NCI-H82 treated with DMSO at 0.1 percent for 48 hours (cell line): ENCODE measurements around the gene PLA2R1.
"Not testable (repeated sequence)": the region's sequence is repeated elsewhere in the genome, so short reads cannot be mapped to it uniquely, and the experiment has no call there.

Source experiments
- DNase-seq: peaks from one replicate; lab custom pipeline; 2025; ENCODE audit not compliant: unreplicated experiment; lab: John Stamatoyannopoulos, UW

Gene PLA2R1

GRCh38 chr2:160063879-160064612 lies 1.6 kb upstream of the PLA2R1 start:
- DNase-seq: no peak

- DNase-seq: no peak
Observed at GRCh38 chr2:160063271-160063670, 856 bp upstream of the PLA2R1 start.

DNA sequence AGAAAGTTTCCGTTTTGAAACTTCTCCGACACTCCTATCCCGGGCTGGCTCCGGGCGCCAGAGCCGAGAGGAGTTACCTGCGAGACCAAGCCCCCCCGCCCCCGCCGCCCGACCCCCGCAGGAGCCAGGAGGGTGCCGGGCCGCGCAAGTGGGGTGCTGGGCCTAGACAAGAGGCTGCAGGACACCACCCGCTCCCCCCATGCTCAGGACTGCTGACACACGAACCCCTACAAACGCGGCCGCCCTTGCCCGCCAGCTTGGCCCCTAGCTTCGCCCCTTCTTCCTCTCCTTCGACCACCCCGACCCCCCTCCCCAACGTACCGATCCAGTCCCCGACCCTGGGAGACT lies 497 bp downstream of the PLA2R1 start:
- DNase-seq: no peak

GRCh38 chr2:160061533-160061932 lies 882 bp downstream of the PLA2R1 start:
- no peak for DNase-seq

GRCh38 chr2:160060297-160060696 lies 2.1 kb downstream of the PLA2R1 start:
- no peak for DNase-seq

DNA sequence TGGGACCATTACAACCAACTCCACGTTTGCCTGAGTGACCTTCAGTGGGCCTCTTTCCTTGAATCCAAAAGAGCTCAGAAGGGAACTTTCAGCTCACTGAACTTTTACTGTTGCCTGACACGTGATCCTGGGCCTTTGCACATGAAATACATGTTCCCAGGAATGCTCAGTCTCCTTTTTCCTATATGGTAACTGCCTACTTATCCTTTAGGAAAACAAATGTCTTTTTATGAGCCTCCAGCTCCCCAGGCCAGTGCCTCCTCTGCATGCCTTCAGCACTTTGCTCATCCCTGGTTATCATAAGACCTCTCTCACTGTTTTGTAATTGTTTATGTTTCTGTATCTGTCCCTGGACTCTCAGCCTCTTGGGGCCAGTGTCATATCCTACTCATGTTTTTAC lies 5.1 kb downstream of the PLA2R1 start:
- no peak for DNase-seq

DNA sequence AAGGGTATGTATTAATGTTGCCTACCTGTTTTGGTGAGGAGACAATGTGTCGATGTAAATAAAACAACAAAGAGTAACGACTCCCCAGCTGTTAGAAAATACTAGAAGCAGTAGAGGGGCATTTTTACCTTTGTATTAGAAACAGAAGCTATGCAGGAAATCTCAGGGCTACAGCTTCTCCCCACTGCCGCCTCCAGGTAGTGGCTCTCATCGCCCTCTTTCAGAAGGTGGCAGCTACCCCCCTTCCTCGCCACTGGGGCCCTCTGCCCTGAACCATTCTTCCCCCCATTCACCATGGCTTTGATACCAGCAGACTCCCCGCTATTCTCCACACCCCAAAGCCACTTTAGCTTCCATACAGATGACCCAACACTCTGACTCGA lies 6.7 kb downstream of the PLA2R1 start:
- DNase-seq: no peak

GRCh38 chr2:160054984-160055725 lies 7.3 kb downstream of the PLA2R1 start:
- DNase-seq: no peak

DNA sequence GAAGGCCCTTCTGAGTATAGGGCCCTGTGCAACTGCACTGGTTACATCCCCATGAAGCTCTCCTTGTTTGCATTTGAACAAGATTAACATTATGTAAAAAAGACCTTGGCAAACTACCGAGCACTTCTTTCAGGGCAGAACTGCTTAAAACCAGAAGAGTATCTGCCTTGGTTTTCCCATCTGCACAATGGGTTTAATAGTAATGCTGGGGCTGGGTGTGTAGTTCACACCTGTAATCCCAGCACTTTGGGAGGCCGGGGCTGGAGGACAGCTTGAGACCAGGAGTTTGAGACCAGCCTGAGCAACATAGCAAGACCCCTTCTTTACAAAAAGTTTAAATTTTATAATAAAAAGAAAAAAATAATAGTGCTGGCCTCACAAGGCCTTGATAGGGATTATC lies 8.5 kb downstream of the PLA2R1 start:
- DNase-seq: no peak

DNA sequence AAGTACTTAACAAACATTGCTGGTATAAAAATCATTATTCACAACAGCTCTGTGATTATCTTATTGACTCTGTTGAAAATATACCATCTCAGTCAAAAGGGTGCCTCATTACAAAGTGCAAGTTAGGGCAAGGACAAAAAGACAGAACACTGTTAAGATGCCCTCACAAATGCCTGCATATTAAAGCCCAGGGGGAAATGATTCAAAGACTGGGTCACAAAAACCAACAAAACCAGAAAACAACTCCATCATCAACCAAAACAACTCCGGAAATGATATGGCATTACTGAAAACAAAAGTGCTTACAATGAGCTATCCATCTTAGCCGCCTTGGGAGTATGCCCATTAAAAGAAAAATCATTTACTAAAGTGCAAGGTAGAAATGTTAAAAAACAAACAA lies 9.9 kb downstream of the PLA2R1 start:
- no peak for DNase-seq

DNA sequence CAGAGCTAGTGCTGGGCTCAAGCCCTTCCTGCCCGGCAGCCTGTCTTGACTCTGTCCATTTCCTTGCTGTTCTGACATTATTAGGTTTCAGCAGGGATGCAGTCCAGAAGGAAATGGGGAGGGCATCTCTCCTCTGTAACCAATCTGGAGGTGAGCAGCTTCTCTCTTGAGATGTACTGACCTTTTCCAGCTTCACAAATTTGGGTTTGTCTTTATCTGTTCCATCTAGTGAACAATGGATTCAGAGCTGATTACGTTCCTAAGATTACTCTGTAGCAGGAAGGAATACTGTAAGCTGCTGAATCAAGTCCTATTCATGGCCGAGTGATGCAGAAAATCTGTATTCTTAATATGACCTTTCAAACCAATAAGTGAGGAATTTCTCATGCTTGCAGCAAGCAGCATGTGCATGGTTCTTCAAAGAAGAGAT lies 11.0 kb downstream of the PLA2R1 start:
- no peak for DNase-seq

DNA sequence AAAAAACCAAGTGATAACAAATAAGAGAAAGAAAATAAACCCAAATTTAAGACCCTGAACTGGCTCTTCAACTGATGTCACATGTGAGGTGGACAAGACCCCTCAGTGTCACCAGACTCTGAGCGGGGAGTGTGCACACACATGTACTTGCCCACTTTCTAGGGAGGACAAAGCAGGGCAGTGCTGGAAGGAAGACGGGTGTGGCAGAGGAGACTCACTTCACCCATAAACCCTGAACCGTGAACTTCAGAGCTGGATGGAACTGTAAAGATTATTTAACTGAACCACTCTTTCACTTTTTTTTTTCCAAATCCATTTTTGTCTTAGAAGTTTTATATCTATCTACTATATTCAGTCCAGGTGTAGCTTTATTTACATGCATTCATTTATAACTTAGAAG lies 12.3 kb downstream of the PLA2R1 start:
- DNase-seq: no peak

GRCh38 chr2:160045703-160046210 lies 16.7 kb downstream of the PLA2R1 start:
- no peak for DNase-seq

GRCh38 chr2:160044728-160045127 lies 17.7 kb downstream of the PLA2R1 start:
- no peak for DNase-seq

- no peak for DNase-seq
Observed at GRCh38 chr2:160043265-160043664, 19.1 kb downstream of the PLA2R1 start.

DNA sequence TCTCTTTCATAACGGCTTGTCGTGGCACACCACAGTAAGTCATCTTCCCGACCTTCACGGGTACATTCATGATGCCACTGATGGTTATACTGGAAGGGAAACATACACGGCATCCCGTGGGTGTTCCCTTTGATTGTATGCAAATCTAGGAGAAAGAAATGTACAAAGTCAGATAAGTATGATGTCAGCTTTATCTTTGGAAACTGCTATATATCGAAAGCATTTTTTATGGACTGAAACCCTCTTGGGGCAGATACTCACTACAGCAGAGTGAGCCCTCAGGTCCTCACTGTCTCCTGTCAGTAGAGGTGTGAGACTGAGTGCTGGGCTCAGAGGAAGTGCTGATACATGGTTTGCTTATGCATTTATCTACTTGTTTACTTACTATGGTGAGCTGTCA lies 20.4 kb downstream of the PLA2R1 start:
- no peak for DNase-seq

- no peak for DNase-seq
Observed at GRCh38 chr2:160041091-160041490, 21.3 kb downstream of the PLA2R1 start.

DNA sequence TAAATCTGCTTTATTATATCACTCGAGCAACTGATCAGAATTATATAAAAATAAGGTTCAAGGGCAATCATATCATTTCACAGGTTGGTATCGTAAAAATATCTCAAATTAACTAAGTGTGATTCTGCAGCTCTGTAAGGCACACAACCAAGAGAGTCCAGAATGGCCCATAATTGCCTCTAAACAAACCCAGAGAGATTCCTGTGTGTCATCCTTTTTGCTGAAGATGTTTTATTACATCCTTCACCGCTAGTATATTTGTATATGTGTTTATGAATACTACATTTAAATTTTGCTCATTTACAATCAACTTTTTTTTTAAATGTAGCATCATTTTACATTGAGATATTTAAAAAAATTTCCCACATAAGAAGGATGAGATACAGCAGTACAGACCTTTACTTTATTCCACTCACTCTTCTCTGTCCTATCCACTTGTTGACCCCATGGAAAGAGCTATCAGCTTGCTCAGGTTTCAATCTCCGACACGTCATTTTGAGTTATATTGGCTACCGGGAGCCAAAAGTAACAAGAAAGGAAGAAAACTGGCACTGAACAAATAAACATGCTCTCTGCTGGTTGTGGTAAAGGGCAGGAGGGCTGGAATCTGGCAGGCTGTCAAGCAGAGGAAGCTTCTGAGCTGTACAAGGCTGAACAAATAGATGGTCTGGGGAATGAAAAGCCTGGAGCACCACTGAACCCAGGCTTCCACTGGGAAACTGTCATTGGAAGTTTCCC lies 23.1 kb downstream of the PLA2R1 start:
- DNase-seq: no peak

- DNase-seq: not testable (repeated sequence)
Observed at GRCh38 chr2:160038662-160039061, 23.8 kb downstream of the PLA2R1 start.

DNA sequence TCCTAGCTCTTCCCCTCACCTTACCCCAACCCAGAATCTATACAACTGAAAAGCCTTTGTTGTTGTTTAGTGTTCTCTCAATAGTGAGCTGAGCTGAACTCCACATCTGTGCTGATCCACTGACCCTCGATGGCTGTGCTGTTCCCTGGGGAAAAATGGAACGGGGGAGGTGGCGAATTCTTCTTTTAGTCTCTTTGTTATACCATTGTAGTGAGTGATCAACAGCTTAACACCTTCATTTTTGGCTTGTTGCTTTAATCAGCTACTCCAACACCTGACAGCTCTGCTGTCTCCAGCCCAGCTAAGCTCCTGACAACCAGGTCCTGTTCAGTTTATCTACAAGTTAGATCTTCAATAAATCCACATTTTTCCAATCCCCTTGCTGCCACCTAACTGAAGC lies 25.7 kb downstream of the PLA2R1 start:
- no peak for DNase-seq

GRCh38 chr2:160035125-160035524 lies 27.3 kb downstream of the PLA2R1 start:
- DNase-seq: no peak

- no peak for DNase-seq
Observed at GRCh38 chr2:160034396-160034795, 28.0 kb downstream of the PLA2R1 start.
